Neural progenitor cell (in vitro differentiated cells): Measurements from ENCODE around the gene MOCS2. TPM values are rescaled to one million over a fixed set of nuclear protein-coding genes. Genes with fewer than 3 reads are reported as not detected.

Experiments
- DNase-seq: peaks from one replicate; pipeline ENCODE4 v3.0.0-alpha.2; 2016; ENCODE audit warnings: low spot score
- H2AFZ ChIP-seq: fragments of 200-600 bp; sonication (generic); replicated peaks from 2 replicates; pipeline ENCODE4 v1.6.1; 2016; ENCODE audit warnings: antibody characterized with exemption
- H3F3A ChIP-seq: fragments of 200-600 bp; sonication (generic); 2 replicates; pipeline ENCODE4 v1.6.1; 2016; ENCODE audit warnings: antibody characterized with exemption, low read depth
- H3K27ac ChIP-seq: fragments of 200-600 bp; sonication (generic); 2 replicates; pipeline ENCODE4 v1.5.1; 2016; ENCODE audit warnings: mild to moderate bottlenecking
- H3K27me3 ChIP-seq: fragments of 200-600 bp; sonication (generic); 2 replicates; pipeline ENCODE4 v1.6.1; 2016; ENCODE audit warnings: mild to moderate bottlenecking, moderate library complexity
- H3K36me3 ChIP-seq: fragments of 200-600 bp; sonication (generic); 2 replicates; pipeline ENCODE4 v1.5.1; 2016
- H3K4me1 ChIP-seq: fragments of 200-600 bp; sonication (generic); 2 replicates; pipeline ENCODE4 v1.6.1; 2016; ENCODE audit warnings: mixed run types
- H3K4me2 ChIP-seq: fragments of 200-600 bp; sonication (generic); 2 replicates; pipeline ENCODE4 v1.6.1; 2016
- H3K4me3 ChIP-seq: fragments of 200-600 bp; sonication (generic); 2 replicates; pipeline ENCODE4 v1.5.1; 2016
- H3K79me2 ChIP-seq: fragments of 200-600 bp; sonication (generic); 2 replicates; pipeline ENCODE4 v1.6.1; 2016; ENCODE audit warnings: low read depth
- H3K9ac ChIP-seq: fragments of 200-600 bp; sonication (generic); 2 replicates; pipeline ENCODE4 v1.6.1; 2016
- H3K9me3 ChIP-seq: fragments of 200-600 bp; sonication (generic); 2 replicates; pipeline ENCODE4 v1.5.1; 2016; ENCODE audit warnings: low read depth
- H4K20me1 ChIP-seq: fragments of 200-600 bp; sonication (generic); 2 replicates; pipeline ENCODE4 v1.6.1; 2016; ENCODE audit warnings: low read depth
- H3K27ac Mint-ChIP-seq: 3 replicates; pipeline ENCODE4 v1.8.0; 2021; ENCODE audit warnings: mixed read lengths
- H3K27me3 Mint-ChIP-seq: 2 replicates; pipeline ENCODE4 v1.8.0; 2022; ENCODE audit warnings: low read depth, mild to moderate bottlenecking, inconsistent platforms, moderate library complexity, mixed read lengths; ENCODE audit not compliant: insufficient read depth
- H3K36me3 Mint-ChIP-seq: 3 replicates; pipeline ENCODE4 v1.8.0; 2021; ENCODE audit warnings: mixed read lengths
- H3K4me1 Mint-ChIP-seq: 3 replicates; pipeline ENCODE4 v1.8.0; 2021; ENCODE audit warnings: mixed read lengths
- H3K4me3 Mint-ChIP-seq: 3 replicates; pipeline ENCODE4 v1.8.0; 2021; ENCODE audit warnings: mild to moderate bottlenecking, moderate library complexity, mixed read lengths
- H3K9me3 Mint-ChIP-seq: 3 replicates; pipeline ENCODE4 v1.8.0; 2020; ENCODE audit warnings: mixed read lengths
- EZH2 ChIP-seq: fragments of 200-600 bp; sonication (generic); IDR thresholded peaks from 2 replicates; pipeline ENCODE4 v1.6.1; 2017; ENCODE audit warnings: antibody characterized with exemption, mild to moderate bottlenecking, moderate library complexity
- EZH2phosphoT487 ChIP-seq: fragments of 200-600 bp; sonication (generic); IDR thresholded peaks from 2 replicates; pipeline ENCODE4 v1.6.1; 2017; ENCODE audit warnings: antibody characterized with exemption
- total RNA-seq: library from RNA; depleted of rRNA; stranded (reverse); fragments of >200 nt; gene quantifications from 2 replicates; pipeline ENCODE4 v1.2.3, GENCODE V29; 2015; ENCODE audit warnings: low replicate concordance
- TF ChIP-seq, protein P1 (sequence below): fragments of 200-600 bp; sonication (generic); IDR thresholded peaks from 2 replicates; pipeline ENCODE4 v1.5.1; 2017; ENCODE audit warnings: antibody characterized with exemption, mild to moderate bottlenecking

MOCS2 gene
- total RNA-seq, 1 donor from 2014 or later, result 34.7 TPM

DNA sequence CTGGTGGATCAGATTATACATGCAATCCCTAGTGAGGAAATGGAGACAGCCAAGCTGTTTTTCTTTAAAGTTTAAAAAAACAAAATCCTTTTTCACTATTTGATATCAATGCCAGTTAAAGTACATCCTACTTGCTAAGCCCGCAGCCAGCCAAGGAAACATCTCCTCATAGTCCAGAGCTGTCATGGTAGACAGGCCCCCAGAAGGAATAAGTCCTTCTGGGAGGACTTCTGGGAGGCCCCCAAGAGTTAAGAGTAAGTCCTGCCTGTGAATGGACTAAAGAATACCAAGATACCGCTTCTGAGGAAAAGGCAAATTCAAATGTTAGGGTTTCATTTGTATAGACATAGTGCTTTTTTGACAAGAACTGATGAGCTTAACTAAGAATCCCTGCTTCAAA, 38.3 kb downstream of the MOCS2 start:
- H3K36me3 ChIP-seq, result no peaks in the 10 kb centered on the region
- H3K4me2 ChIP-seq, result no peak overlapping the region
- no peaks in the 10 kb centered on the region for H3K9me3 Mint-ChIP-seq
- H3K4me3 Mint-ChIP-seq, result no peak overlapping the region
- DNase-seq, result no peak
- H3K9ac ChIP-seq, result no peak overlapping the region
- H3K27ac ChIP-seq, result no peak overlapping the region
- no peaks in the 10 kb centered on the region for H3K4me1 ChIP-seq
- TF ChIP-seq EZH2 (no peak), EZH2phosphoT487 (no peak)
- TF ChIP-seq, protein P1, sequence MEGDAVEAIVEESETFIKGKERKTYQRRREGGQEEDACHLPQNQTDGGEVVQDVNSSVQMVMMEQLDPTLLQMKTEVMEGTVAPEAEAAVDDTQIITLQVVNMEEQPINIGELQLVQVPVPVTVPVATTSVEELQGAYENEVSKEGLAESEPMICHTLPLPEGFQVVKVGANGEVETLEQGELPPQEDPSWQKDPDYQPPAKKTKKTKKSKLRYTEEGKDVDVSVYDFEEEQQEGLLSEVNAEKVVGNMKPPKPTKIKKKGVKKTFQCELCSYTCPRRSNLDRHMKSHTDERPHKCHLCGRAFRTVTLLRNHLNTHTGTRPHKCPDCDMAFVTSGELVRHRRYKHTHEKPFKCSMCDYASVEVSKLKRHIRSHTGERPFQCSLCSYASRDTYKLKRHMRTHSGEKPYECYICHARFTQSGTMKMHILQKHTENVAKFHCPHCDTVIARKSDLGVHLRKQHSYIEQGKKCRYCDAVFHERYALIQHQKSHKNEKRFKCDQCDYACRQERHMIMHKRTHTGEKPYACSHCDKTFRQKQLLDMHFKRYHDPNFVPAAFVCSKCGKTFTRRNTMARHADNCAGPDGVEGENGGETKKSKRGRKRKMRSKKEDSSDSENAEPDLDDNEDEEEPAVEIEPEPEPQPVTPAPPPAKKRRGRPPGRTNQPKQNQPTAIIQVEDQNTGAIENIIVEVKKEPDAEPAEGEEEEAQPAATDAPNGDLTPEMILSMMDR, result no peak
- H2AFZ ChIP-seq, result no peak overlapping the region
- no peaks in the 10 kb centered on the region for H3F3A ChIP-seq
- no peaks in the 10 kb centered on the region for H4K20me1 ChIP-seq
- H3K27ac Mint-ChIP-seq, result no peak overlapping the region
- H3K9me3 ChIP-seq, result no peaks in the 10 kb centered on the region
- no peak overlapping the region for H3K4me3 ChIP-seq
- peaks cover 1% of the 10 kb centered on the region for H3K36me3 Mint-ChIP-seq
- H3K27me3 ChIP-seq, result no peaks in the 10 kb centered on the region
- H3K4me1 Mint-ChIP-seq, result no peaks in the 10 kb centered on the region
- H3K79me2 ChIP-seq, result no peaks in the 10 kb centered on the region
- H3K27me3 Mint-ChIP-seq, result no peaks in the 10 kb centered on the region

- H3K27ac ChIP-seq, result no peak overlapping the region
- H3K27ac Mint-ChIP-seq, result no peak overlapping the region
- TF ChIP-seq, protein P1, result no peak
- no peak for TF ChIP-seq EZH2phosphoT487
- TF ChIP-seq EZH2, result no peak
Observed at GRCh38 chr5:53069626-53070025, 39.9 kb downstream of the MOCS2 start.

GRCh38 chr5:53068291-53068836, 41.2 kb downstream of the MOCS2 start:
- TF ChIP-seq, protein P1, result no peak
- TF ChIP-seq EZH2phosphoT487, result no peak
- no peak for TF ChIP-seq EZH2

More at GRCh38 chr5:53069626-53070025, 39.9 kb downstream of the MOCS2 start:
- no peak overlapping the region for H2AFZ ChIP-seq
- H3K9ac ChIP-seq, result no peak overlapping the region
- Mint-ChIP-seq H3K4me3 (no peak overlapping the region), H3K4me1 (no peaks in the 10 kb centered on the region), H3K27me3 (no peaks in the 10 kb centered on the region), H3K9me3 (no peaks in the 10 kb centered on the region), H3K36me3 (peaks cover 1% of the 10 kb centered on the region)
- no peak overlapping the region for H3K4me3 ChIP-seq
- no peaks in the 10 kb centered on the region for H4K20me1 ChIP-seq
- H3K79me2 ChIP-seq, result no peaks in the 10 kb centered on the region
- no peak for DNase-seq
- no peaks in the 10 kb centered on the region for H3K4me1 ChIP-seq
- H3K4me2 ChIP-seq, result no peak overlapping the region
- H3F3A ChIP-seq, result no peaks in the 10 kb centered on the region
- H3K9me3 ChIP-seq, result no peaks in the 10 kb centered on the region
- no peaks in the 10 kb centered on the region for H3K27me3 ChIP-seq
- H3K36me3 ChIP-seq, result no peaks in the 10 kb centered on the region

More at GRCh38 chr5:53068291-53068836, 41.2 kb downstream of the MOCS2 start:
- no peak overlapping the region for H2AFZ ChIP-seq
- DNase-seq, result no peak
- H3K4me2 ChIP-seq, result no peak overlapping the region
- H3K36me3 Mint-ChIP-seq, result peaks cover 1% of the 10 kb centered on the region
- H3K27ac Mint-ChIP-seq, result no peak overlapping the region
- H3K27me3 ChIP-seq, result no peaks in the 10 kb centered on the region
- H3K27me3 Mint-ChIP-seq, result no peaks in the 10 kb centered on the region
- no peaks in the 10 kb centered on the region for H3K4me1 ChIP-seq
- H3K27ac ChIP-seq, result no peak overlapping the region
- no peak overlapping the region for H3K4me3 Mint-ChIP-seq
- H3F3A ChIP-seq, result no peaks in the 10 kb centered on the region
- no peaks in the 10 kb centered on the region for H3K4me1 Mint-ChIP-seq
- H4K20me1 ChIP-seq, result no peaks in the 10 kb centered on the region
- no peaks in the 10 kb centered on the region for H3K36me3 ChIP-seq
- H3K79me2 ChIP-seq, result no peaks in the 10 kb centered on the region
- H3K9ac ChIP-seq, result no peak overlapping the region
- H3K4me3 ChIP-seq, result no peak overlapping the region
- H3K9me3 ChIP-seq, result no peaks in the 10 kb centered on the region
- no peaks in the 10 kb centered on the region for H3K9me3 Mint-ChIP-seq
